WI38 (cell line): ENCODE results near the gene IRX5.

ENCODE experiments used
- H3K4me3 ChIP-seq: 2 replicates; pipeline ENCODE4 v1.5.1; 2011; ENCODE audit warnings: low read depth, mild to moderate bottlenecking, control low read depth, low read length
- CTCF ChIP-seq: IDR thresholded peaks from 2 replicates; pipeline ENCODE4 v1.5.1; 2012; ENCODE audit warnings: low read depth, mild to moderate bottlenecking, control low read depth, low read length

Gene IRX5

GRCh38 chr16:54980821-54981220 lies 50.2 kb downstream of the IRX5 start:
- H3K4me3 ChIP-seq = no peak overlapping the region
- TF ChIP-seq CTCF = no peak
